PC-3 (cell line): ENCODE measurements around the gene ATP2B2.

Experiments
- CTCF ChIP-seq: fragments of 300-600 bp; sonication (generic); conservative IDR thresholded peaks from 2 replicates; pipeline ENCODE4 v1.5.1; 2017; ENCODE audit warnings: antibody characterized with exemption, low read depth, mild to moderate bottlenecking, low read length
- EZH2 ChIP-seq: fragments of 300-600 bp; sonication (generic); IDR thresholded peaks from one replicate; pipeline ENCODE4 v1.6.1; 2017; ENCODE audit warnings: antibody characterized with exemption, mild to moderate bottlenecking, low read length; ENCODE audit not compliant: unreplicated experiment
- EZH2phosphoT487 ChIP-seq: fragments of 300-600 bp; sonication (generic); IDR thresholded peaks from 2 replicates; pipeline ENCODE4 v1.6.1; 2018; ENCODE audit warnings: mild to moderate bottlenecking, antibody characterized with exemption, low read length, borderline replicate concordance

GRCh38 chr3:10404377-10404776 lies 101.0 kb downstream of the ATP2B2 start:
- no peak for TF ChIP-seq EZH2
- no peak for TF ChIP-seq CTCF
- no peak for TF ChIP-seq EZH2phosphoT487
